Dedifferentiated amniotic fluid mesenchymal stem cell (primary cell): Measurements from ENCODE around the gene KIF5C.

Source experiments
- DNase-seq: peaks from one replicate; pipeline ENCODE4 v3.0.0-alpha.2; 2016; ENCODE audit errors: extremely low spot score

Gene KIF5C

DNA sequence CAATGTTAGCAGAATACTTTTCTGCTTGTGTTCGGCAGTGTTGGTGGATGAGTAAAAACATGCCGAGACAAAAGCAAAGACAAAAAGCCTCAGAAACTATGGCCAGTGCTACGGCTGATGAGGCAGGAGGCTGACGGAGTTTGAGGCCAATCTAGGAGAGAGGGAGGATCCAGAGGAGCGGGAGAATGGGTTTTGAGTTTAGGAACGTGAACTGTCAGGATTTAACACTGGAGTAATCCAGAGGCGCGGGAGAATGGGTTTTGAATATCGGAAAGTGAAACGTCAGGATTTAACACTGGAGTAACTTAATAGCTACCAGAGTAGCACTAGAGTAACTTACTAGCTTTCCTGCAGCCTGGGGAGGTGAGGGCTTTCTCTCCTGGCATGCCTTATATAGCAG, 200.8 kb downstream of the KIF5C start:
- no peak for DNase-seq
